ENCODE results near the gene FAM240B. TPM values are rescaled to one million over a fixed set of nuclear protein-coding genes. Genes with fewer than 3 reads are reported as not detected.

FAM240B gene
- total and polyA plus RNA-seq, 2 of the 8 experiments (the other 6 are each of a cell fraction or from before 2014, with no cell fraction given), result not detected

GRCh38 chr9:38671748-38672147 is 48.2 kb downstream of the FAM240B start (continued):
- TF ChIP-seq SIN3A (conservative IDR thresholded peaks at IDR 0.05 in 1 of 2, IDR thresholded peaks at IDR 0.05 in 1 of 2; ENCODE audit: low read depth in 1 of 2, low read length in 2 of 2) (no peak), BACH1 (IDR thresholded peaks at IDR 0.05; ENCODE audit: low read length) (no peak), E2F6 (IDR thresholded peaks at IDR 0.05) (no peak), RNF2 (IDR thresholded peaks at IDR 0.05; ENCODE audit: borderline replicate concordance, low read depth, low read length, missing control alignments, poor library complexity, severe bottlenecking) (no peak)

Measured in H1 (cell line).